Kidney epithelial cell (primary cell): ENCODE measurements around the gene CAPN14. TPM values are rescaled to one million over a fixed set of nuclear protein-coding genes. Genes with fewer than 3 reads are reported as not detected.

Experiments
- DNase-seq: peaks from one replicate; pipeline ENCODE4 v3.0.0-alpha.2; 2010; ENCODE audit warnings: low read depth
- H3K27me3 ChIP-seq: 2 replicates; pipeline ENCODE4 v1.6.0; 2011; ENCODE audit warnings: low read length; ENCODE audit not compliant: control insufficient read depth, insufficient read depth
- H3K36me3 ChIP-seq: 2 replicates; pipeline ENCODE4 v1.5.1; 2011; ENCODE audit warnings: low read length; ENCODE audit not compliant: control insufficient read depth, insufficient read depth
- H3K4me3 ChIP-seq: 2 replicates; pipeline ENCODE4 v1.5.1; 2011; ENCODE audit warnings: low read depth, mild to moderate bottlenecking, control low read depth, low read length
- CTCF ChIP-seq: IDR thresholded peaks from 2 replicates; pipeline ENCODE4 v1.5.1; 2011; ENCODE audit warnings: mild to moderate bottlenecking, moderate library complexity, low read length, control low read depth, inconsistent platforms; ENCODE audit not compliant: insufficient read depth, poor library complexity, severe bottlenecking
- total RNA-seq: library from RNA; depleted of rRNA; stranded (reverse); fragments of >200 nt; gene quantifications from 2 replicates; pipeline ENCODE4 v1.2.3, GENCODE V29; 2015

The CAPN14 gene
- total RNA-seq, 1 donor from 2014 or later, result 0.58 TPM

- no peak for TF ChIP-seq CTCF
- Histone ChIP-seq H3K36me3 (no peaks in the 10 kb centered on the region), H3K4me3 (no peak overlapping the region), H3K27me3 (peaks cover 3% of the 10 kb centered on the region)
- no peak for DNase-seq
These were observed 49.0 kb downstream of the CAPN14 start for GRCh38 chr2:31168291-31168690.

- Histone ChIP-seq H3K36me3 (no peaks in the 10 kb centered on the region), H3K4me3 (no peak overlapping the region), H3K27me3 (peaks cover 4% of the 10 kb centered on the region)
- DNase-seq, result no peak
- TF ChIP-seq CTCF, result no peak
These were observed 50.4 kb downstream of the CAPN14 start for GRCh38 chr2:31166925-31167324.

- DNase-seq, result no peak
- no peak for TF ChIP-seq CTCF
- H3K27me3 ChIP-seq, result peaks cover 6% of the 10 kb centered on the region
These were observed 54.2 kb downstream of the CAPN14 start for GRCh38 chr2:31163011-31163539.

GRCh38 chr2:31161637-31162036 lies 55.7 kb downstream of the CAPN14 start:
- Histone ChIP-seq H3K27me3 (peaks cover 6% of the 10 kb centered on the region), H3K36me3 (no peaks in the 10 kb centered on the region), H3K4me3 (no peak overlapping the region)
- TF ChIP-seq CTCF, result no peak
- DNase-seq, result no peak

More at GRCh38 chr2:31163011-31163539, 54.2 kb downstream of the CAPN14 start:
- H3K36me3 ChIP-seq, result no peaks in the 10 kb centered on the region
- H3K4me3 ChIP-seq, result no peak overlapping the region

- TF ChIP-seq CTCF, result no peak
- no peak overlapping the region for H3K4me3 ChIP-seq
These were observed 65.8 kb downstream of the CAPN14 start for GRCh38 chr2:31151501-31151900.

GRCh38 chr2:31150120-31150670 lies 67.1 kb downstream of the CAPN14 start:
- no peak for TF ChIP-seq CTCF

More at GRCh38 chr2:31151501-31151900, 65.8 kb downstream of the CAPN14 start:
- H3K27me3 ChIP-seq, result no peaks in the 10 kb centered on the region
- no peak for DNase-seq
- no peaks in the 10 kb centered on the region for H3K36me3 ChIP-seq

More at GRCh38 chr2:31150120-31150670, 67.1 kb downstream of the CAPN14 start:
- H3K27me3 ChIP-seq, result no peaks in the 10 kb centered on the region
- H3K4me3 ChIP-seq, result no peak overlapping the region
- H3K36me3 ChIP-seq, result no peaks in the 10 kb centered on the region
- DNase-seq, result no peak
